HL-60 (cell line): ENCODE measurements around the gene CACYBP.
"Not testable (repeated sequence)": the region's sequence is repeated elsewhere in the genome, so short reads cannot be mapped to it uniquely, and the experiment has no call there.

ENCODE experiments used
- DNase-seq, 2 experiments: peaks; one replicate each; pipeline ENCODE4 v3.0.0-alpha.2; 2010 to 2020; ENCODE audit warnings: low read depth in 1 of 2, low spot score in 1 of 2
- H3K27ac ChIP-seq: fragments of 250-450 bp; sonication (Bioruptor Pico); replicated peaks from 2 replicates; pipeline ENCODE4 v1.5.1; 2020; ENCODE audit warnings: mild to moderate bottlenecking, moderate library complexity
- H3K27me3 ChIP-seq: fragments of 250-450 bp; sonication (Bioruptor Pico); 2 replicates; pipeline ENCODE4 v1.5.1; 2021; ENCODE audit warnings: mild to moderate bottlenecking, moderate library complexity; ENCODE audit not compliant: insufficient read depth, poor library complexity, severe bottlenecking
- H3K4me3 ChIP-seq: replicated peaks from 2 replicates; pipeline ENCODE4 v1.5.1; 2011; ENCODE audit warnings: mild to moderate bottlenecking, control low read depth, low read length; ENCODE audit not compliant: insufficient read depth
- CTCF ChIP-seq: IDR thresholded peaks from one replicate; pipeline ENCODE4 v1.5.1; 2011; ENCODE audit warnings: low read length, control low read depth, inconsistent platforms; ENCODE audit not compliant: insufficient read depth
- GABPA ChIP-seq: IDR thresholded peaks from 2 replicates; pipeline ENCODE4 v1.6.1; 2012; ENCODE audit warnings: low read depth
- POLR2AphosphoS5 ChIP-seq: IDR thresholded peaks from 2 replicates; pipeline ENCODE4 v1.6.1; 2012; ENCODE audit warnings: low read depth
- REST ChIP-seq: IDR thresholded peaks from 2 replicates; pipeline ENCODE4 v1.6.1; 2012; ENCODE audit warnings: low read depth; ENCODE audit not compliant: insufficient replicate concordance
- SPI1 ChIP-seq: IDR thresholded peaks from 2 replicates; pipeline ENCODE4 v1.6.1; 2012; ENCODE audit warnings: low read depth, mild to moderate bottlenecking, borderline replicate concordance

CACYBP gene

GRCh38 chr1:175015243-175015642 lies 15.5 kb downstream of the CACYBP start:
- H3K27me3 ChIP-seq, result no peaks in the 10 kb centered on the region
- no peak for DNase-seq
- no peak overlapping the region for H3K4me3 ChIP-seq
- no peak overlapping the region for H3K27ac ChIP-seq
- no peak for TF ChIP-seq CTCF
- no peak for TF ChIP-seq SPI1
- TF ChIP-seq POLR2AphosphoS5, result no peak
- no peak for TF ChIP-seq REST
- no peak for TF ChIP-seq GABPA

- TF ChIP-seq CTCF (no peak), REST (no peak), POLR2AphosphoS5 (no peak), GABPA (no peak), SPI1 (no peak)
- no peak for DNase-seq
- Histone ChIP-seq H3K27me3 (no peaks in the 10 kb centered on the region), H3K27ac (no peak overlapping the region), H3K4me3 (no peak overlapping the region)
These were observed 19.8 kb downstream of the CACYBP start for GRCh38 chr1:175019524-175019923.

DNA sequence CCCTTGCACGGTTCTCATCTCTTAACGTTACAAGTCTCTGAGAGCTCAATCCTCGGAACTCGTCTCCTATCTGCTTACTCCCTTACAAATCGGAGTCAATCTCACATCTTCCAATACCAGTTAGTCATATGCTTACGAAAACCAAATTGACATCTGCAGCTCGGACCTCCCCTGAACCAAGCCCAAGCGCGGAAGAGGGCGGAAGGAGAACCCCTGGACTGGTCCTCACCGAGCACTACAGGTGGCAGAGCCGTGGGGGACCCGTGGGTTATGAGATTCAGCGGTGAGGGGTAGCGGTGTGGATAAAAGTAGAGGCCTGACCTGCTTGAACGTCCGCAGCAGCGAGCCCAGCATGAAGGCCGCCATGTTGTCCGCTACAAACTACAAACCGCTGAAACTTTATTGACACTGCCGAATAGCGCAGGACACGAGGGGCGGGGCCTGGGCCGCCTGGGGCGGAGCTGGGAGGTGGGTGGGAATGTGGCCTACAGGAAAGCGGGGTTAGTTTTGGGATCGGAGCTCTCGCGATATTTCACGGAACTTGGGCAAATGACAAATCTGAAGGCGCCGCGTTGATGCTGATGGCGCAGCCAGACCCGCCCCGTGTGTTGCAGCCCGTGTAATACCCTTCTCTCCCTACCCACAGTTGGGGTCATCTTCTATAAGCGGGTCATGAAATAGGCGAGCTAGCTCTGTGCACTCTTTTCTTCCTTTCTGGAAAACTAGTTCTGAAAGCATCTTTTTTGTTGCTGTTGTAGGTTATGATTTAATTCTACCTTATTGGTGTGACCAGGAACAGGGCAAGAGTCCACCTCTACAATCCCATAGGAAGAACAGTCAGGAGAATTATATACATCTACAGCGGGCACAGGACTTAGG lies 23.5 kb downstream of the CACYBP start, which contains the start of gene MRPS14:
TSS of gene MRPS14 (minus strand) at position 383 of the 879 bp plus-strand sequence. CDS start at position 366, 17 bp downstream.
- H3K27ac ChIP-seq, result peak within 1 kb of the TSS; percentile 77
- H3K27me3 ChIP-seq, result no peaks in the 10 kb centered on the region
- TF ChIP-seq REST, result peak; percentile 66
- peak; percentile 96 for TF ChIP-seq POLR2AphosphoS5
- TF ChIP-seq CTCF, result no peak
- TF ChIP-seq GABPA, result peak; percentile 27; the same call in 1 of the 2 replicates
- peak; percentile 92 to 98 for DNase-seq
- peak within 1 kb of the TSS; percentile 80 for H3K4me3 ChIP-seq

- Histone ChIP-seq H3K27ac (peak overlapping the region; percentile 77), H3K4me3 (peak overlapping the region; percentile 80)
- not testable (repeated sequence) for DNase-seq, H3K27me3 ChIP-seq
These were observed 24.1 kb downstream of the CACYBP start for GRCh38 chr1:175023922-175024242.
